Epithelial cell of prostate (primary cell): Measurements from ENCODE around the gene PI4KA.

Source experiments
- DNase-seq: peaks from one replicate; pipeline ENCODE4 v3.0.0-alpha.2; 2011; ENCODE audit warnings: low read depth, low spot score
- H3K27ac ChIP-seq: fragments of 450-650 bp; 2 replicates; pipeline ENCODE4 v1.5.1; 2017; ENCODE audit warnings: mild to moderate bottlenecking

The PI4KA gene

GRCh38 chr22:20798974-20799373 is 59.6 kb downstream of the PI4KA start:
- H3K27ac ChIP-seq, result no peak overlapping the region
- no peak for DNase-seq

GRCh38 chr22:20798218-20798617 is 60.4 kb downstream of the PI4KA start:
- no peak for DNase-seq
- H3K27ac ChIP-seq, result no peak overlapping the region

- DNase-seq, result no peak
- H3K27ac ChIP-seq, result no peak overlapping the region
Observed at GRCh38 chr22:20796731-20797130, 61.9 kb downstream of the PI4KA start.

GRCh38 chr22:20794650-20795413 is 63.8 kb downstream of the PI4KA start:
- no peak for DNase-seq
- H3K27ac ChIP-seq, result no peak overlapping the region

DNA sequence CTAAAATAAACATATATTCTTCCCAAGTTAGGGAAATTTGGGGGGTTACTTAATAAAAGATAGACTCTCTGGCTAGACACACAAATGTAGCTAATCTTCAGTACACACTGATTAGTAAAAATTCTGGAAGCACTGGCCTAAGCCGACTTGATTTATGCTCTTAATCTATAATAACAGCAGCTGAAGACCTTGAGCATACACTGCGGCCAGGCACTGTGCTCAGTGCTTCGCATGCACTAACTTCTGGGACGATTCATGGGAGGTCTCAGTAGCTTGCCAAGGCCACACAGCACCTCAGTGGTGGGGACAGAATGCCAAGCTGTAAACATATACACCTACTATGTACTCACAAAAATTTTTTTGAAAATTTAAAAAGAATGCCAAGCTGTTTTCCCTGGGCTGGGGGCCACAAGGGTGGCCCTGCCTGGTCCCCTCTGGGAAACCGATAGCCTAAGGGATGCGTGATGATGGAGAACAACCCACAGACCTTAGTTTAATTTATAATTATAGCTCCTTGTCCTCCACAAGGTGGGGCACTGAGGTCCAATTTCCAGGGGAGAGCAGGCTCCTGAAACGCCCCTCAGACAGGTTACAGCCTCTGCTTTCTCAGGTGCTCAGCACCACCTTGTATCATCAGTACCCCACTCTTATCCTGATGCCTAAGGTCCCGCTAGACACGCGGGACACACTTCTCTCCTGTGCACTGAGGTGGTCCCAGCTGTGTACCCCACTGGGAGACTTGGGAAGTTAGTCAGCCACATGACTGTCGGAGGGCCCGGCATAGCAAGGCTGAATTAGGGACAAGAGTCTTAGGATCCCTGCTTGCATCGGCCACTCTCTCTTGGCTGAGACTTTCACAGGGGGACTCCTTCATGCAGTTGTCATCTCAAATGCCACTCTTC is 64.6 kb downstream of the PI4KA start:
- DNase-seq, result no peak
- H3K27ac ChIP-seq, result no peak overlapping the region

DNA sequence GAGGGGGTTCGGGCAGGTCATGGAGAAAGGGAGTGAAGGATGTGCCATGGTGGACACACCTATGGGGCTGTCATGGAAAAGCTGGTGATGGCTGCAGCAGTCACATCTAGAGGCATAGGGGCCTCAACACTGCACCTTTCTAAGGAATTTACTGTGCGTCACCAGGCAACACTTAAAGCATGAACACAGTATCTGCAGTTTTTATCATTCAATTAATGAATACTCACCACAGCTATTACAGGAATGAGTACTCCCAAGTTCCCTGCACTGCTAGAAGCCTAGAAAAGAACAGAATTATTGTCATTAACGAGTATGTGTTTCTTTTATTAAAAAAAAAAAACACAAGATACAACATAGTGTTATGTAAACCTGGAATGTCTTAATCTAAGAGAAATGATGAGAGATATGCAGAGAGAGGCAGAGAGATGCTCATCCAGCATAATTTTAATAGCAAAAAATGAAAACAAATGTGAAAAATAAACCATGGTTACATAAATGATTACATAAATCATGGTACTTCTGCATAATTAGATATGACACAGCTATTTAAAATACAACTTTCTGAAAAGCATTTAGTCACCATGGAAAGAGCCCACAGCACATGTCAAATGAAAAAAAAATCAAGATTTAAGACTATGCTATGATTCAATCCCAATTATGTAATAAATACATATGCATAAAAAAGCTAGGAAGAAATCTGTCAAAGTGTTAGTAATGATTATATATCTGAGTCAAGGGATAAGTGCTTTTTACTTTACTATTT is 65.5 kb downstream of the PI4KA start:
- DNase-seq, result no peak
- H3K27ac ChIP-seq, result no peak overlapping the region

- H3K27ac ChIP-seq, result no peak overlapping the region
- DNase-seq, result no peak
Observed at GRCh38 chr22:20792221-20792965, 66.2 kb downstream of the PI4KA start.

DNA sequence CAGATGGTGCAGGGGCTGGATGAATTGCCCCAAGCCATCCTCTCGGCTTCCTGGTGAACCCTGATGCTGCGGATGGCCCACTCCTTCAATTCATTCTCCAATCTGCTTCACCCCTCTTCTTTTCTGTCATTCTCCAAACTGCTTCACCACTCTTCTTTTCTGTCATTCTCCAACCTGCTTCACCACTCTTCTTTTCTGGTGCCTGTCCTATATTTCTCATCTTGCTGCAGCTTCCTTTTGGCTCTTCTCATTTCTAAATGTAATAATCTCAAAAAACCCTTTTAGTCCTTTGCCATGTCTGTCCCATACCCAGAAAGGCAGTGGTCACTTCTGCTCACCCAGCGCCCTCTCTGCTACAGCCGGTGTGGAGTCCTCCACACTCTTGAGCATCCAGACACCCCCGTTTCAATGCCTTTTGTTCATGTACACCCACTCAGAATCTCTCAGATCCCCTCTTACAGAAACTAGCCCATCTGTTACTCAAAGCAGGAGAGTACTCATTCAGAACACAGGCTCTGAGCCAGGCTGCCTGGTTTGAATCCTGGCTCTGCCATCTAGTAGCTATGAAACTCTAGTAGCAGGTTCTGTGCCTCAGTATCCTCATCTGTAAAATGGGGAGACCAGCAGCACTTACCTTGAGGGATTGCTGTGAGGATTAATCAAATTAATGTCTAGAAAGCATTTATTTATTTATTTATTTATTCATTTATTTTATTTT is 69.8 kb downstream of the PI4KA start:
- DNase-seq, result no peak
- H3K27ac ChIP-seq, result no peak overlapping the region

GRCh38 chr22:20787746-20788626 is 70.6 kb downstream of the PI4KA start:
- H3K27ac ChIP-seq, result no peak overlapping the region
- DNase-seq, result no peak

DNA sequence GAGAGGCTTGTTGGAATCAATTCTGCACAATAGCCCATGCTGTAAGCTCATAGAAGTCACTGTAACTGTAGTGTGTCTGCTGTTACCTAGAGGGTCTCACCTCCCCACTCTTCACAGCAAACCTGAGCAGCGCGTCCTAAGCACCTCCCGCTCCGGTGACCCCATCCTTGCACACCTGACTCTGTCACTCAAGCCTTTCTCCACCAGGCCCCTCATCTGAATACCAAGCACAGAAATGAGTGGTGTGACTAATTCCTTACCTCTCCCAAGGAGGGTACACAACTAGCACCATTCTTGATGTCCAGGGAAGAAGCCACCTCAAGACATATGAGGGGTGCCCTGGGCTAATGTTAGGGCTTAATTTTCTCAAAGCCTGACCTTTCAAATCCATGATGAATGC is 71.4 kb downstream of the PI4KA start:
- DNase-seq, result no peak
- no peak overlapping the region for H3K27ac ChIP-seq

- DNase-seq, result no peak
- no peak overlapping the region for H3K27ac ChIP-seq
Observed at GRCh38 chr22:20786536-20786979, 72.1 kb downstream of the PI4KA start.

DNA sequence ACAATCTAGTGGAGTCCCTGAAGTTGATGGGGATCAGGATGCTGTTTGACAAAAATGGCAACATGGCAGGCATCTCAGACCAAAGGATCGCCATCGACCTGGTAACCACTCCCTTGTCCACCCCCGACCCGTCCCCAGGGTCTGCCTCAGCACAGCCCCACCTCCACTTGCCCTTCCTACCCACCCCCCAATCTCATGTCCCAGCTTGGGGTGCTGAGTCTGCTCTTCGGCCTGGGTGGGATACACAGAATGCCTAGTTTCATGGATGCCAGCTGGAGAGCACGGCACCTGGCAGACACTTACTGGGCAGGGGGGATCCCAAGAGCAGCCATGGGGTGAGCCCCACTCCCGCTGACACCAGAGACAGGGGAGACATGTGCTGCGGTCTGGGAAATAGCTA is 72.6 kb downstream of the PI4KA start:
- DNase-seq, result no peak
- H3K27ac ChIP-seq, result no peak overlapping the region

DNA sequence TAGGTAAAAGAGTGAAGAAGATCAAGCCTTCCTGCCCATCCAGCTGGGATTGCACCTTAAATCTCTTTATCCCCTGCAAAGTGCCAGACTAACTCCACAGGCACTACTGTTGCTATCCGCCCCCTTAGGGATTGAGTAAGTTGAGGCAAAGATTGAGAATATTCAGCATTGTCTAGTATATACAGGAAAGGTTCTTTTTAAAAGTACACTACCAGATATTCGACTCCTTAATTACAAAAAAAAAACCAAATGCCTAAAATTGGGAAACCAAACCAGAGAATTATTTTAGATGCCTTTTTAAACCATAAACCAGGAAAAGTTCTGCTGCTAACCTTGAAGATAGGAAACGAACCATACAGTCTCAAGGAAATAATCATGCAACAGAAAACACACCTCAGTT is 73.2 kb downstream of the PI4KA start:
- DNase-seq, result no peak
- H3K27ac ChIP-seq, result no peak overlapping the region

- no peak overlapping the region for H3K27ac ChIP-seq
- DNase-seq, result no peak
Observed at GRCh38 chr22:20783844-20784723, 74.5 kb downstream of the PI4KA start.

DNA sequence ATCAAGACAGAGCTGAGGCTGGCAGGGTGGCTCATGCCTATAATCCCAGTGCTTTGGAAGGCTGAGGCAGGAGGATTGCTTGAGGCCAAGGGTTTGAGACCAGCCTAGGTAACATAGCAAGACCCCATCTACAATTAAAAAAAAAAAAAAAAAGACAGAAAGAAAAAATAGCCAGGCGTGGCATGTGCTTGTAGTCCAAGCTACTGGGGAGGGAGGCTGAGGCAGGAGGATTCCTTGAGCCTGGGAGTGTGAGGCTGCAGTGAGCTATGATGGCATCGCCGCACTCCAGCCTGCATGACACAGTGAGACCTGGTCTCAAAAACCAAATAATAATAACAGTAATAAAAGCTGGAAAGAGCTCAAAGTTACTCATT is 75.3 kb downstream of the PI4KA start:
- no peak overlapping the region for H3K27ac ChIP-seq
- DNase-seq, result no peak

DNA sequence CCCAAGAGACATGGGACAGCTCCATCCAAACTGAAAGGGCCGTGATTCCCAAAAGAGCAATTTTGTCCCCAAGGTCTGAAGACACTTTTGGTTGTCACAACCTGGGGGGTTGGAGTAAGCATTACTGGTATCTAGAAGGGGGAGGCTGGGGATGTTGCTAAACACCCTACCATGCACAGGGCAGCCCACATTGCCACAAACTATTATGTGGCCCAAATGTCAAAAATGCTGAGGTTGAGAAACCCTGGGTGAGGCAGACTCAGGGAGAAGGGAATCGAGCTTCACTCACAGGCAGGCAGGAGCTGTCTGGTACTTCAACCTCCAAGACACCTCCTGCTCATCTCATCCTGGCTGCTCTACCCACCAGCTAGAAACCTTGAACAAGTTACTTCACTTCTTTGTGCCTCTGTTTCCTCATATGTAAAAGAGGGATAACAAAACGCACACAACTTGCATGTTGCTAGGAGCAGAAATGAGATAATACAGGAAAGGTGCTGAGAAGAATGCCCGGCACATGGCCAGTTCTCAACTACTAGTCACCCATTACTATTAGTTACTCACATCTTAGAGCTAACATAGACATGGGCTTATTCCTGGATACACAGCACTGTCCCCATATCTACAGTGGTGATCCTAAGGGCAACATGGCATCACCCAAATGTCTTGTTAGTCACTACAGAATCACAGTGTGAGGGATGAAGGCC is 75.9 kb downstream of the PI4KA start:
- H3K27ac ChIP-seq, result no peak overlapping the region
- no peak for DNase-seq

- peak overlapping the region; percentile 30 for H3K27ac ChIP-seq
- no peak for DNase-seq
Observed at GRCh38 chr22:20782083-20782482, 76.5 kb downstream of the PI4KA start.
